Measurements from ENCODE around the gene CUZD1. TPM values are rescaled to one million over a fixed set of nuclear protein-coding genes. Genes with fewer than 3 reads are reported as not detected.

The CUZD1 gene
- total and polyA plus RNA-seq, 3 experiments from 2014 or later, result 1.6 to 1.8 (median 1.6) TPM

GRCh38 chr10:122852261-122852660, 6.6 kb upstream of the CUZD1 start:
- ChIA-PET POLR2A (no interaction called here), CTCF (no interaction called here)
- Histone ChIP-seq H3K36me3 (ENCODE audit: insufficient read depth, low read length) (peaks cover 10% of the 10 kb centered on the region), H3K9me3 (ENCODE audit: low read length) (no peaks in the 10 kb centered on the region), H3K27ac (ENCODE audit: low read depth, low read length) (no peak overlapping the region), H3K4me1 (ENCODE audit: insufficient read depth, low read length) (no peaks in the 10 kb centered on the region), H3K27me3 (ENCODE audit: insufficient read depth, low read length, poor library complexity, severe bottlenecking) (no peaks in the 10 kb centered on the region), H3K4me3 (ENCODE audit: low read length) (no peak overlapping the region)
- peaks cover 20 to 89% (median 30%) of the 10 kb centered on the region in 3 donors for H3K36me3 Mint-ChIP-seq
- H3K4me3 Mint-ChIP-seq, result no peak overlapping the region
- H3K27me3 Mint-ChIP-seq, result no peaks in the 10 kb centered on the region
- peak overlapping the region in 1 of 8 donors; percentile 67 for H3K27ac Mint-ChIP-seq
- DNase-seq, result no peak
- peaks cover 9 to 31% (median 24%) of the 10 kb centered on the region in 3 donors for H3K4me1 Mint-ChIP-seq
- H3K9me3 Mint-ChIP-seq, result no peaks in the 10 kb centered on the region

GRCh38 chr10:122850705-122851640, 5.3 kb upstream of the CUZD1 start:
- Histone ChIP-seq H3K27me3 (ENCODE audit: insufficient read depth, low read length, poor library complexity, severe bottlenecking) (no peaks in the 10 kb centered on the region), H3K4me1 (ENCODE audit: insufficient read depth, low read length) (no peaks in the 10 kb centered on the region), H3K4me3 (ENCODE audit: low read length) (no peak overlapping the region), H3K36me3 (ENCODE audit: insufficient read depth, low read length) (peaks cover 10% of the 10 kb centered on the region), H3K27ac (ENCODE audit: low read depth, low read length) (no peak overlapping the region), H3K9me3 (ENCODE audit: low read length) (no peaks in the 10 kb centered on the region)
- H3K4me3 Mint-ChIP-seq, result no peak overlapping the region
- no peaks in the 10 kb centered on the region for H3K27me3 Mint-ChIP-seq
- H3K9me3 Mint-ChIP-seq, result no peaks in the 10 kb centered on the region
- no peak for DNase-seq
- ChIA-PET CTCF (no interaction called here), POLR2A (no interaction called here)
- H3K27ac Mint-ChIP-seq, result peak overlapping the region in 2 of 8 donors; percentile 11 to 23
- peaks cover 25 to 90% (median 39%) of the 10 kb centered on the region in 3 donors for H3K36me3 Mint-ChIP-seq
- peaks cover 9 to 21% (median 17%) of the 10 kb centered on the region in 3 donors for H3K4me1 Mint-ChIP-seq

GRCh38 chr10:122849900-122850605, 4.4 kb upstream of the CUZD1 start:
- peak overlapping the region in 1 of 8 donors; percentile 23 for H3K27ac Mint-ChIP-seq

GRCh38 chr10:122849090-122849489, 3.4 kb upstream of the CUZD1 start:
- peaks cover 0 to 7% (median 1%) of the 10 kb centered on the region in 3 donors for H3K4me1 Mint-ChIP-seq
- no peak overlapping the region for H3K27ac Mint-ChIP-seq
- no peak overlapping the region for H3K4me3 Mint-ChIP-seq
- no peak overlapping the region for H3K4me3 ChIP-seq (ENCODE audit: low read length)
- H3K9me3 Mint-ChIP-seq, result no peaks in the 10 kb centered on the region
- H3K36me3 ChIP-seq (ENCODE audit: insufficient read depth, low read length), result peaks cover 4% of the 10 kb centered on the region
- H3K4me1 ChIP-seq (ENCODE audit: insufficient read depth, low read length), result no peaks in the 10 kb centered on the region
- CTCF ChIA-PET, result no interaction called here
- no peaks in the 10 kb centered on the region for H3K27me3 ChIP-seq (ENCODE audit: insufficient read depth, low read length, poor library complexity, severe bottlenecking)
- no peak overlapping the region for H3K27ac ChIP-seq (ENCODE audit: low read depth, low read length)
- H3K27me3 Mint-ChIP-seq, result no peaks in the 10 kb centered on the region
- POLR2A ChIA-PET, result no interaction called here
- no peaks in the 10 kb centered on the region for H3K9me3 ChIP-seq (ENCODE audit: low read length)
- peaks cover 24 to 83% (median 35%) of the 10 kb centered on the region in 3 donors for H3K36me3 Mint-ChIP-seq
- no peak for DNase-seq

More at GRCh38 chr10:122849900-122850605, 4.4 kb upstream of the CUZD1 start:
- Mint-ChIP-seq H3K4me3 (no peak overlapping the region), H3K9me3 (no peaks in the 10 kb centered on the region), H3K4me1 (peaks cover 6 to 16% (median 9%) of the 10 kb centered on the region in 3 donors), H3K36me3 (peaks cover 22 to 88% (median 38%) of the 10 kb centered on the region in 3 donors), H3K27me3 (no peaks in the 10 kb centered on the region)
- DNase-seq, result no peak
- Histone ChIP-seq H3K27me3 (ENCODE audit: insufficient read depth, low read length, poor library complexity, severe bottlenecking) (no peaks in the 10 kb centered on the region), H3K4me3 (ENCODE audit: low read length) (no peak overlapping the region), H3K27ac (ENCODE audit: low read depth, low read length) (no peak overlapping the region), H3K36me3 (ENCODE audit: insufficient read depth, low read length) (peaks cover 10% of the 10 kb centered on the region), H3K4me1 (ENCODE audit: insufficient read depth, low read length) (no peaks in the 10 kb centered on the region), H3K9me3 (ENCODE audit: low read length) (no peaks in the 10 kb centered on the region)
- POLR2A ChIA-PET, result no interaction called here
- CTCF ChIA-PET, result no interaction called here

GRCh38 chr10:122847782-122848604, 2.3 kb upstream of the CUZD1 start:
- CTCF ChIA-PET, result no interaction called here
- H3K36me3 Mint-ChIP-seq, result peaks cover 23 to 73% (median 29%) of the 10 kb centered on the region in 3 donors
- no peaks in the 10 kb centered on the region for H3K9me3 ChIP-seq (ENCODE audit: low read length)
- POLR2A ChIA-PET, result no interaction called here
- no peak for DNase-seq
- no peak overlapping the region for H3K4me3 Mint-ChIP-seq
- peak overlapping the region in 1 of 8 donors; percentile 55 for H3K27ac Mint-ChIP-seq
- no peaks in the 10 kb centered on the region for H3K27me3 Mint-ChIP-seq
- no peaks in the 10 kb centered on the region for H3K9me3 Mint-ChIP-seq
- H3K27me3 ChIP-seq (ENCODE audit: insufficient read depth, low read length, poor library complexity, severe bottlenecking), result no peaks in the 10 kb centered on the region
- no peak overlapping the region for H3K27ac ChIP-seq (ENCODE audit: low read depth, low read length)
- H3K4me3 ChIP-seq (ENCODE audit: low read length), result no peak overlapping the region
- no peaks in the 10 kb centered on the region for H3K4me1 ChIP-seq (ENCODE audit: insufficient read depth, low read length)
- H3K4me1 Mint-ChIP-seq, result no peaks in the 10 kb centered on the region
- no peaks in the 10 kb centered on the region for H3K36me3 ChIP-seq (ENCODE audit: insufficient read depth, low read length)

GRCh38 chr10:122844146-122844545, 1.5 kb downstream of the CUZD1 start:
- POLR2A ChIA-PET, result no interaction called here
- H3K36me3 Mint-ChIP-seq, result peaks cover 21 to 61% (median 25%) of the 10 kb centered on the region in 3 donors

GRCh38 chr10:122841569-122841968, 4.1 kb downstream of the CUZD1 start:
- Histone ChIP-seq H3K4me3 (ENCODE audit: low read length) (no peak overlapping the region), H3K4me1 (ENCODE audit: insufficient read depth, low read length) (no peaks in the 10 kb centered on the region), H3K27me3 (ENCODE audit: insufficient read depth, low read length, poor library complexity, severe bottlenecking) (no peaks in the 10 kb centered on the region), H3K27ac (ENCODE audit: low read depth, low read length) (no peak overlapping the region), H3K9me3 (ENCODE audit: low read length) (no peaks in the 10 kb centered on the region), H3K36me3 (ENCODE audit: insufficient read depth, low read length) (no peaks in the 10 kb centered on the region)
- no peak for DNase-seq
- H3K36me3 Mint-ChIP-seq, result peaks cover 29 to 66% (median 38%) of the 10 kb centered on the region in 3 donors
- H3K9me3 Mint-ChIP-seq, result peaks cover 0 to 11% (median 0%) of the 10 kb centered on the region in 5 donors
- no peaks in the 10 kb centered on the region for H3K27me3 Mint-ChIP-seq
- ChIA-PET CTCF (no interaction called here), POLR2A (no interaction called here)
- H3K4me1 Mint-ChIP-seq, result no peaks in the 10 kb centered on the region
- no peak overlapping the region for H3K4me3 Mint-ChIP-seq
- no peak overlapping the region for H3K27ac Mint-ChIP-seq

More at GRCh38 chr10:122844146-122844545, 1.5 kb downstream of the CUZD1 start:
- CTCF ChIA-PET, result no interaction called here
- H3K27ac ChIP-seq (ENCODE audit: low read depth, low read length), result no peak overlapping the region
- H3K4me1 ChIP-seq (ENCODE audit: insufficient read depth, low read length), result no peaks in the 10 kb centered on the region
- Mint-ChIP-seq H3K27me3 (no peaks in the 10 kb centered on the region), H3K4me3 (no peak overlapping the region), H3K9me3 (peaks cover 0 to 11% (median 0%) of the 10 kb centered on the region in 5 donors), H3K27ac (no peak overlapping the region), H3K4me1 (no peaks in the 10 kb centered on the region)
- no peak for DNase-seq
- no peaks in the 10 kb centered on the region for H3K27me3 ChIP-seq (ENCODE audit: insufficient read depth, low read length, poor library complexity, severe bottlenecking)
- H3K36me3 ChIP-seq (ENCODE audit: insufficient read depth, low read length), result no peaks in the 10 kb centered on the region
- no peak overlapping the region for H3K4me3 ChIP-seq (ENCODE audit: low read length)
- no peaks in the 10 kb centered on the region for H3K9me3 ChIP-seq (ENCODE audit: low read length)

Data from CD8-positive, alpha-beta memory T cell (primary cell).